ENCODE measurements around the gene KLHL18. TPM values are rescaled to one million over a fixed set of nuclear protein-coding genes. Genes with fewer than 3 reads are reported as not detected.
"Not testable (repeated sequence)": the region's sequence is repeated elsewhere in the genome, so short reads cannot be mapped to it uniquely, and the experiment has no call there.

Gene KLHL18
- polyA plus RNA-seq, 1 experiment, result 17.4 TPM

DNA sequence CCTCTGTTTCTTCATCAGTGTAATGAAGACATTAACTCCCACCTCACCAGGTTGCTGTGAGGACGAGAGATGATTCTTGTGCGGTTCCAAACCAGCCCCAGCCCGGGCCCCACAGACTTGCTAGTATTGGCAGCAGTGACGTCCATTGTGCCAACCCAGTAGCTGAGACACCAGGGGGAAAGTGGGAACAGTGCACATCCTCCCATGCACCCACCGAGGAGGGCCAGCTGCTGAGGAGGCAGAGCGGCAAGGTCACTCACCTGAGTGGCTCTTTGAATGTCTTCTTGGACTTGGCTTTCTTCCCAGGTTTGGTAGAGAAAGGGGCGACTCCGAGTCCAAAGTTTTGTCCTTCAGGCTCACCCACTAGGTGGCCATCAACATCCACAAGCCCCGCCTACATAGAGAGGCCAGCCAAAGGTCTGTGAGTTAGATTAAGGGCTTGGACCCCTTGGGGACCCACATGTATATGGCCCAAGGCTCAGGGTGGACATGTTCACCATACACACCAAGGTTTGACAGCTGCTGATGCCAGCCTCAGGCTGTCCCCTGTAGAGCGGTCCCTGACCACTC is 38.1 kb upstream of the KLHL18 start:
- Histone ChIP-seq H3K27me3 (ENCODE audit: control insufficient read depth, insufficient read depth, low read length) (peaks cover 4% of the 10 kb centered on the region), H3K4me3 (ENCODE audit: low read depth, low read length) (no peak overlapping the region), H3K27ac (ENCODE audit: low read depth, low read length) (no peak overlapping the region), H3K9me3 (ENCODE audit: control insufficient read depth, insufficient read depth, low read length) (no peaks in the 10 kb centered on the region)
- no peak for DNase-seq (ENCODE audit: low read depth, low spot score)
- TF ChIP-seq CTCF (IDR thresholded peaks at IDR 0.05; ENCODE audit: low read depth, low read length), result no peak
- CTCF ChIA-PET, result interaction anchor here (0.6 kb wide), 1 partner anchor 542 kb away, joined by 3 read pairs; no protein-coding TSS in a partner anchor
- POLR2A ChIA-PET, result no interaction called here

- ChIA-PET CTCF (no interaction called here), POLR2A (no interaction called here)
- no peaks in the 10 kb centered on the region for H3K9me3 ChIP-seq (ENCODE audit: control insufficient read depth, insufficient read depth, low read length)
- no peak overlapping the region for H3K4me3 ChIP-seq (ENCODE audit: low read depth, low read length)
- H3K27me3 ChIP-seq (ENCODE audit: control insufficient read depth, insufficient read depth, low read length), result peaks cover 4% of the 10 kb centered on the region
- no peak overlapping the region for H3K27ac ChIP-seq (ENCODE audit: low read depth, low read length)
- no peak for DNase-seq (ENCODE audit: low read depth, low spot score)
- TF ChIP-seq CTCF (IDR thresholded peaks at IDR 0.05; ENCODE audit: low read depth, low read length), result no peak
Observed at GRCh38 chr3:47245271-47245670, 37.5 kb upstream of the KLHL18 start.

GRCh38 chr3:47247131-47248064 is 35.3 kb upstream of the KLHL18 start:
- CTCF ChIA-PET, result no interaction called here
- Histone ChIP-seq H3K27me3 (ENCODE audit: control insufficient read depth, insufficient read depth, low read length) (peaks cover 4% of the 10 kb centered on the region), H3K9me3 (ENCODE audit: control insufficient read depth, insufficient read depth, low read length) (no peaks in the 10 kb centered on the region), H3K4me3 (ENCODE audit: low read depth, low read length) (no peak overlapping the region), H3K27ac (ENCODE audit: low read depth, low read length) (no peak overlapping the region)
- POLR2A ChIA-PET, result no interaction called here
- TF ChIP-seq CTCF (IDR thresholded peaks at IDR 0.05; ENCODE audit: low read depth, low read length), result no peak
- DNase-seq (ENCODE audit: low read depth, low spot score), result no peak

DNA sequence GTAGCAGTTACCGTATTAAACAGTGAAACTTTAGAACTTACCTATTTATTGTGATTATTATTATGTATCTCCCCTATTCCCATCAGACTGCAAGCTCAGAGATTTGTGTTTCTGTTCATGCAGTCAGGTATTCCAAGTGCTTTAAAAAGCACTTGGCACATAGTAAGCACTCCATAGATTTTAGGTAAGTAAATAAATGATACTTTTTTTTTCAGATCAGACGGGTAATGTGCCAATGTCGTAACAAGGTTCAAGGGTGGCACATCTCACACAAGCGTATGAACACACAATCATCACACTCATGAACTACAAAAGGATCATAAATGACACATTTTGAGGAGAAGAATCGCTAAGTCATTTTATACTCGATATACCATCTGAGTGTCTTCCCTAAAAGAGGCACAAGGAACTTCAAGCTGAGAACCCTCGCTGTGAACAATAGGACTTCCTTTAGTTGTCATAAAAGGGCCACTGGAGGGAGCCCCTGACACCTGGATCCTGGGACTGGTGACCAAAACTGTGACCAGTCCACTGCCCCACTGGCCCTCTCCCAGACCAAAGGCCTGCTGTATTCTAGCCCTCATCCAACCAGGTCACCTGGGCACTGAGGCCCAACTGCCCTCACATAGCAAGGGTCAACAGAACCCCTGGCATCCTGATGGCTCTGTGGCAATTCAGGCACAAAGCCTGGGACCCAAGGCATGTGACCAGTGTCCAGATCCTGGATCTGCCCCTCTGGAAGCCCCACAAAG is 32.3 kb upstream of the KLHL18 start:
- TF ChIP-seq CTCF (IDR thresholded peaks at IDR 0.05; ENCODE audit: low read depth, low read length), result peak; percentile 40
- Histone ChIP-seq H3K27ac (ENCODE audit: low read depth, low read length) (no peak overlapping the region), H3K4me3 (ENCODE audit: low read depth, low read length) (no peak overlapping the region), H3K27me3 (ENCODE audit: control insufficient read depth, insufficient read depth, low read length) (peaks cover 8% of the 10 kb centered on the region), H3K9me3 (ENCODE audit: control insufficient read depth, insufficient read depth, low read length) (no peaks in the 10 kb centered on the region)
- ChIA-PET CTCF (interaction anchor here (0.7 to 2.1 kb wide), 2 partner anchors 43 to 74 kb away, joined by 5 to 11 read pairs; no protein-coding TSS in a partner anchor), POLR2A (interaction anchor here (0.5 kb wide), 1 partner anchor 85 kb away, joined by 4 read pairs; no protein-coding TSS in a partner anchor)
- no peak for DNase-seq (ENCODE audit: low read depth, low spot score)

DNA sequence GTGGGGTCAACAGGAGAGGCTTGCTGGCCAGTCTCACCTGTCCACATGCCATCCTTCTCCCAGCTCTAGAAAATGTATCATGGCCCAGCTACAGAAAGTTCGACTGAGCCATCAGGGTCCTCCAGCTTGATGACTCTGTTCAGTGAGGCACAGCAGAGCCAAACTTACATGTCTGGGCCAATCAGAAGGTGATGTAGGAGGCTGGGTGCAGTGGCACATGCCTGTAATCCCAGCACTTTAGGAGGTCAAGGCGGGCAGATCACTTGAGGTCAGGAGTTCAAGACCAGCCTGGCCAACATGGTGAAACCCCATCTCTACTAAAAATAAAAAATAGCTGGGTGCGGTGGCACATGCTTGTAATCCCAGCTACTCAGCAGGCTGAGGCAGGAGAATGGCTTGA is 31.7 kb upstream of the KLHL18 start:
- POLR2A ChIA-PET; H3K9me3 ChIP-seq (ENCODE audit: control insufficient read depth, insufficient read depth, low read length): not testable (repeated sequence)
- CTCF ChIA-PET, result interaction anchor here (2.1 kb wide), 1 partner anchor 73 kb away, joined by 11 read pairs; no protein-coding TSS in a partner anchor

More for the DNA sequence above, 31.7 kb upstream of the KLHL18 start:
- not testable (repeated sequence) for H3K4me3 ChIP-seq (ENCODE audit: low read depth, low read length); H3K27me3 ChIP-seq (ENCODE audit: control insufficient read depth, insufficient read depth, low read length); H3K27ac ChIP-seq (ENCODE audit: low read depth, low read length); DNase-seq (ENCODE audit: low read depth, low spot score)

All from AG04450 (cell line).